Stimulated activated CD8-positive, alpha-beta memory T cell treated with anti-CD3 and anti-CD28 coated beads, Interleukin-7, amount 100 ng/mL, for 48 hours (primary cell): ENCODE measurements around the gene STARD10.

Experiments
- DNase-seq, 2 donors: peaks; one replicate each; pipeline ENCODE4 v3.0.0-alpha.2; 2020; ENCODE audit warnings: low read depth in 1 of 2; ENCODE audit errors: extremely low read depth in 1 of 2

Gene STARD10

DNA sequence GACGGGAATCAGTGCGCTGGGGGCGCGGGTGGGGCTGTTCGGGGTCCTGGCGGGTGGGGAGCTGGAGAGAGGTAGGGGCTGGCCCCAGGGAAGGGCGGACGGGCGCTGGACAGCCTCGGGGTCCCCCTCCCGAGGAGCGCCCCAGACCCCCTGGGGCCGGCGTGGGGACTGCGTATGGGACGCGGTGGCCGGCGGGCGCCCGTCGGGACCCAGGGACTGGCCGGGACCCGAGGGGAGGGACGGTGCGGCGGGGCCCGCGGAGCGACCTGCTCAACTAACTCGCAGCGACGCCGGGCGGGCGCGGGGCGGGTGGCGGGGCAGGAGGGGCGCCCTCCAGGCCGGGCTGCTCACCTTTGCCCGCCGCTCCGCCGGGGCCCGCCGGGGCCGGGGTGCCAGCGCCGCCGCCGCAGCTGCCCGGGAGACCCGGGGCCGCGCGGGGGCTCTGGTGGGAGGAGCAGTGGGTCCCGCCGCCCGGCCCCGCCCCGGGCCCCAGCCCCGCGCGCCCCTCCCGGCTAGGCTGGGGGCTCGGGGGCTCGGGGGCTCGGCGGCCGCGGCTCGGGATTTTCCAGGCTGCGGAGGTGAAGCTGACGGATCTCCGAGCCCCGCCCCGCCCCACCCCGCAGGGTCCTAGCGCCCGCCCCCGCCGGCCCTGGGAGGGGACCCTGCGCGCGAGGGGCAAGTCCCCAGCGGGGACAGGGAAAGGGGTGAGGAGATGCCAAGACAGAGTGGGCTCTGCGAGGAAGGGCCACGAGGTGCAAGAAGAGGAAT lies 12.3 kb downstream of the STARD10 start:
- DNase-seq, result no peak

- no peak for DNase-seq
Measured at GRCh38 chr11:72781063-72781312, 12.9 kb downstream of the STARD10 start.

DNA sequence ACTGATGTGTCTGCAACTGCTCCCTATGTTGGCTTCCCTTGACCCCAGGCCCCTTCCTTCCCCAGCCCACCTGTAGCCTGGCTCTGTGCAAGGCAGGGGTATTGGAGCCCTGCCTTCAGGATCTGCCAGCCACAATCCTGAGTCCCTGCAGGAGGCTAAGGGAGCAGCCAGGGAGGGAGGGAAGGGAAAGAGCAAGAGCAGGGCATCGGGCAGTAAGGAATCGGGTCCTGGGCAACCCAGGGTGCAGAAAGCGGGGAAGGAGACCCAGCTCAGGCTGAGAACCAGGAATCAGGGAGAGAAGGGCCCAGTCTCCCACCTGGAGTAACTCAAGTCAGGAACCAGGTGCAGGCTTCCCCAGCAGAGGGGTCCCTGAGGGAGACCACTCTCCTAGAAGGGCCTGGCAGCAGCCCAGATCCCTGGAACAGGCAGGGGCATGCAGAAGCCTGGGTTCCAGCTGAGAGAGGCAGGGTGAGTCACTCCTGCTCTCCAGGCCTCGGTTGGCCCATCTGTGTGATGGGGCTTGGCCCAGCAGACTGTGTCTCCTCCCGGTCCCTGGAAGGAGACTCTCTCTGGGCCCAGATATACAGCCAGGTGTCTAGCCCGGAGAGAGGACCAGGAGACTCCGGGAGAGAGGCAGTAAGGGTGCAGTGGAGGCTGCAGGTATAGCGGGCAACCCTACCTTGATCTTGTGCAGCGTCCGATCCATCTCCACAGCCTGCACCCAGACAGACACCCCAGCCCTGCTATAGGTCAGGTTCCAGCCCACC lies 13.4 kb downstream of the STARD10 start:
- no peak for DNase-seq

- DNase-seq, result no peak
Measured at GRCh38 chr11:72779495-72780128, 14.2 kb downstream of the STARD10 start.

DNA sequence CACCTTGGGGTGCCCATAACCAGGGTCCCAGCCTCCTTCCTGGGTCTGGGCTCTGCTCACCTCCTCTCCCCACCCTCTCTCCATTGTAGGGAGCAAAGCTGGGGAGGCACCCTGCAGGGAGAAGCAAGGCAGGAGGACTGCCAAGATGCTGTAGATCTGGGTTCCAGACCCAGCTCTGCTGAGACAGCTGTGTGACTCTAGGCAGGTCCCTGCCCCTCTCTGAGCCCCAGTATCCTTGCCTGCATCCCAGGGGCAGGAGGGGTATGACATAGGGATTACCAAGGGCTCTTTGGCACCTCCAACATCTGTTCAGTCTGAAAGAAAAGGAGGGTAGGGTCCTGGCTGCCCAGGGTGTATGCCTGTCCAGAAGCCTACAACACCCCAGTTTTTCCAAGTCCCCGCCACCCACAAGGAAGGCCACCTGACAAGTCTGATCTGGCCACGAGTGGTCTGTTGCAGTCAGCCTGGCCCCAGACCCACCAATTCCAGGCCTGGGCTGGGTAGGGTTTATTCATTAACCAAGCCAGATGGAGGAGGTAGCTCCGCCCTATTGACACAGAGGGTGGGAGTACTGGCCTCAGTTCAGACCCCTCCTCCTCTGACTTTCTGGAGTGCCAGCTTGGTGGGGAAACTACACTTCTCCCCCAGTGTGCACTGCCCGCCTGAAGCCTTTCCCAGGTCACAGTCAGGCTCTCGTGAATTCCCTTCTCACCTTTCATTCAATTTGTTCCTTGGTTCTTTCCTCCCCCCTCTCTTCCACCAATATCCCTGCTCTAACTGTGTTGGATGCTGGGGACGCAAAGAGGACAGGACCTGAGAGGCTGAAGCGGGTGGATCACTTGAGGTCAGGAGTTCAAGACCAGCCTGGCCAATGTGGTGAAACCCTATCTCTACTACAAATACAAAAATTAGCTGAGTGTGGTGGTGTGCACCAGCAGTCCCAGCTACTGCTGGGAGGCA lies 15.0 kb downstream of the STARD10 start:
- no peak for DNase-seq

DNA sequence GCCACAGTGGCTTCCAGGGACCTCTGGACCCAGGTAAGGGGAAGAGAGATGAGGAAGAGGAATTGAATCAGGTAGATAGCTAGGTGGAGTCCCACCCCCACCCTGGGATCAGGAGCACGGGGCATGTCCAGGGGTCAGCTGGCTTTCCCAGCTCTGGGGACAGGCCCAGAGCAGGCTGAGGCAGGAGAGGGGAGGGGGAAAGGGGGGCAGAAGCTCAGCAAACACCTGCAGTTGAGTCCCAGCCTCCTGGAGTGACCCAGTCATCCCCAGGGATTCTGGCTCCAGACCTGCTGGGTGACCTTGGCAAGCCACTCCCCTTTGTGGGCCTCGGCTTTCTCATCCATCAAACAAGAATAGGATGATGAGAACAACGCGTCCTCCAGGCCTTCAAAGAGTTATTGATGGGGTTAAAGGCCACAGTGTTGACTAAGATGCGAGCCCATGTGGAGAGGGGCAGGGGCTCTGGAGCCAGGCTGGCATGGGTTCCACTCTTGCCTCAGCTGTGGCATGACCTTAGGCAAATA lies 16.0 kb downstream of the STARD10 start:
- no peak for DNase-seq

- DNase-seq, result no peak
Measured at GRCh38 chr11:72776844-72777754, 16.7 kb downstream of the STARD10 start.

- DNase-seq, result no peak
Measured at GRCh38 chr11:72776117-72776843, 17.6 kb downstream of the STARD10 start.

DNA sequence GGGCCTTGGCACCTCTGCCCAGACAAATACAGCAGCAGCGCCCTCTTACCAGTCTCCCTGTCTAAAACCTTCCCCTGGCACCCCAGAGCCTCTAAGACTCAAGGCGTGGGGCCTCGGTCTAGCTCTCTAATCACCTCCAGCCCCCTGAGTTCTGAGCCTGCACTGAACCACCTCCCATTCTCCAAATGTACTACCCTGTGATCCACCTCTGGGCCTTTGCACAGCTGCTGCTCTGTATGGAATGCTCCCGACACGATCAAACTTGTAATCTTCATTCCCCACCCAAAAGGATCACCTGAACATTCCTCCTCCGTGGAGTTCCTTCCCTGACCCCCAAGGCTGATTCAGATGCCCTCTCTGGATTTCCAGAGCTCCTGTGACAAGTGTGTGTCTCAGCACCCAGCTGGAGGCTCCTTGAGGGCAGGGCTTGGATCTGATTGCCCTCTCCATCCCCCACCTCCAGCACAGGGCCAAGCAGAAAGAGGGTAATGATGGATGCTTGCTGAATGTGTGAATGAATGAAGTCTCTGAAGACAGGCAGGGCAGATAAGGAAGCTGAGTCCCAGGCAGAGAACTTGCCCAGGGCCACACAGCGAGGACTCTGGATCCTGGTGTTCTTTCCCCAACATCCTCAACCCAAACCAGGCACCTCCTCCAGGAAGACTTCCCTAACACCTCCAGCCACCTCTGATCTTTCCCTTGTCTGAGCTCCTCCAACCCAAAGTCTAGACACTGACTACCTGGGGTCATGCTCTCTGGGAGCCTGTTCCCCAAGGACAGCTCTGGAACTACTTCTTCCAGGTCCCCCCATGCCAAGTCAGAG lies 18.3 kb downstream of the STARD10 start:
- no peak for DNase-seq

DNA sequence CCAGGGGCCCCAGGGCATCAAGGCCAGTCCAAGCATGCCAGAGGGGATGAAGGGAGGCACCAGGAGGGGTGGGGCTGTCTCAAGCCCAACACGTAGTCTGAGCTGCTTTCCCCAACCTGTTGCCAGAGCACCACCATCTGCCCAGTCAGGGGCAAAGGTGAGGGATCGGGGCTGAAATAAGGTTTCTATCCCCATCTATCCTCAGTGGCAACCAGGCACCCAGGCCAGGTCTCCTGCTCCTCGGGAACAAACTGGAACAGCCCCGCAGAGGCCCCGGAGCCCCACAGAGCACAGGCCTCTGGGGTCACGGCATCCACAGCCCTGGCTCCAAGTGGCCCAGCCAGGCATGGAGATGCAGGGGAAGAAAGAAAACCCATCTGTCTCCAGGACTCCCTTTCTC lies 19.3 kb downstream of the STARD10 start:
- no peak for DNase-seq

GRCh38 chr11:72773696-72774095 lies 20.2 kb downstream of the STARD10 start:
- no peak for DNase-seq

- no peak for DNase-seq
Measured at GRCh38 chr11:72773291-72773690, 20.6 kb downstream of the STARD10 start.

DNA sequence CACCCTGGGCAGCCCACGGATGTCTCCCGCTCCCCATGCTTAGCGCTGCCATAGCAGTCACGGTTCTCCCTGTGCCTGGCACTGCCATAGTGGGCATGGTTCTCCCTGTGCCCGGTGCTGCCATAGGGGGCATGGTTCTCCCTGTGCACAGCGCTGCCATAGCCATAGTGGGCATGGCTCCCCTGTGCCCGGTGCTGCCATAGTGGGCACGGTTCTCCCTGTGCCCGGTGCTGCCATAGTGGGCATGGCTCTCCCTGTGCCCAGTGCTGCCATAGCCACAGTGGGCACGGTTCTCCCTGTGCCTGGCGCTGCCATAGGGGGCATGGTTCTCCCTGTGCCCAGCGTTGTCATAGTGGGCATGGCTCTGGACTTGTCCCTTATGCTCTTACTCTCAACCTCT lies 21.8 kb downstream of the STARD10 start:
- no peak for DNase-seq

GRCh38 chr11:72771507-72771906 lies 22.3 kb downstream of the STARD10 start:
- no peak for DNase-seq

DNA sequence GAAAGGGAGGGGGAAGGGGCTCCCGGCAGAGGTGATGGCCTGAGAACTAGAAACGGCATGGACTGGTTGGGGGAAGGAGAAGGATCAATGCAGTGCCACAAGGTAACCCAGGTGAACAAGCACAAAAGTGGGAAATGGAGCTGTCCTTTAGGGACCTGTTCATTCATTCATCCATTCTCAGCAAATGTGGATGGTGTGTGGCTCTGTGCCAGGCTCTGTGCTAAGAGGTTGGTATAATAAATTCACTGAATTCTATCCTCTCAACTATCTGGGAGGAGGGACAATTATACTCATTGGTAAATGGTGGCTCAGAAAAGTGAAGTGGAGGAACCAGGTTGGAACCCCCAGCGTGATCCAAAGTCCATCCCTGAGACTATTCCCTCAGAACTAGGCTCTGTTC lies 23.0 kb downstream of the STARD10 start:
- DNase-seq, result no peak

DNA sequence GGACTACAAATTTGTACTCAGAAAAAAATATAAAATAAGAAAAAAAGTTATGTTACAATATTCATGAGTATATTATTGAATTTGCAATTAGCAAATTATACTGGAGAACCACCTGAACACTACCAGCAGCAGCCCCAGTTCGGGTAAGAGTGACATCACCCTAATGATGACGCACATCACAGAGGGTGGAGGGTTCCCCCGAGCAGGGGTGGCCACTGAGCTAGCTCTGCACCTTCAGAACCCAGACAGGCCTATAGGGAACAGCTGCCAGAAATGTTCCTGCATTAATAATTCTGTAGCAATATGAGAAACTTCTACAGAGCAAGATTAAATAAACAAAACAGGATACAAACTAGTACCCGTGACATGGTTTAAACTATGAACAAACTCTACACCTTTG lies 24.2 kb downstream of the STARD10 start:
- no peak for DNase-seq

GRCh38 chr11:72768581-72768980 lies 25.3 kb downstream of the STARD10 start:
- no peak for DNase-seq
